GM21786 (cell line): ENCODE results near the gene ARHGAP30.
"Not testable (repeated sequence)": the region's sequence is repeated elsewhere in the genome, so short reads cannot be mapped to it uniquely, and the experiment has no call there.

Experiments
- ATAC-seq: cut with Tn5 transposase; IDR thresholded peaks from one replicate; pipeline ENCODE4 v1.9.1; 2021; ENCODE audit not compliant: unreplicated experiment

The ARHGAP30 gene

GRCh38 chr1:161018631-161018930 lies 51.1 kb downstream of the ARHGAP30 start:
- ATAC-seq = no peak

GRCh38 chr1:161017756-161018630 lies 51.7 kb downstream of the ARHGAP30 start:
- ATAC-seq = no peak

- ATAC-seq = not testable (repeated sequence)
These were observed 52.5 kb downstream of the ARHGAP30 start for GRCh38 chr1:161017181-161017580.

- not testable (repeated sequence) for ATAC-seq
These were observed 53.0 kb downstream of the ARHGAP30 start for GRCh38 chr1:161016683-161017082.

- ATAC-seq = peak; percentile 86
These were observed 56.0 kb downstream of the ARHGAP30 start for GRCh38 chr1:161013488-161014230.

GRCh38 chr1:161013131-161013487 lies 56.6 kb downstream of the ARHGAP30 start:
- no peak for ATAC-seq

- ATAC-seq = no peak
These were observed 57.3 kb downstream of the ARHGAP30 start for GRCh38 chr1:161012420-161012819.

- ATAC-seq = no peak
These were observed 60.0 kb downstream of the ARHGAP30 start for GRCh38 chr1:161009602-161010211.

- no peak for ATAC-seq
These were observed 60.7 kb downstream of the ARHGAP30 start for GRCh38 chr1:161008869-161009510.

GRCh38 chr1:161007369-161007768 lies 62.3 kb downstream of the ARHGAP30 start:
- ATAC-seq = no peak

- no peak for ATAC-seq
These were observed 63.1 kb downstream of the ARHGAP30 start for GRCh38 chr1:161006563-161006962.

GRCh38 chr1:161001525-161001924 lies 68.2 kb downstream of the ARHGAP30 start:
- no peak for ATAC-seq

GRCh38 chr1:161000736-161001480 lies 68.8 kb downstream of the ARHGAP30 start:
- no peak for ATAC-seq

- ATAC-seq = no peak
These were observed 70.3 kb downstream of the ARHGAP30 start for GRCh38 chr1:160999376-160999775.

- no peak for ATAC-seq
These were observed 72.2 kb downstream of the ARHGAP30 start for GRCh38 chr1:160997323-160998038.
